HepG2 (cell line): ENCODE measurements around the gene ZNRD2. TPM values are rescaled to one million over a fixed set of nuclear protein-coding genes. Genes with fewer than 3 reads are reported as not detected.

ENCODE experiments used
- MBD4 ChIP-seq: IDR thresholded peaks from 2 replicates; pipeline ENCODE4 v1.6.1; 2012; ENCODE audit warnings: low read length, inconsistent platforms, borderline replicate concordance
- MTF1 ChIP-seq: sonication (generic); formaldehyde crosslinking; IDR thresholded peaks from 2 replicates; pipeline ENCODE4 v1.5.0; 2020; ENCODE audit warnings: missing genetic modification reagents
- MTF2 ChIP-seq: sonication (generic); formaldehyde crosslinking; IDR thresholded peaks from 2 replicates; pipeline ENCODE4 v1.5.0; 2020; ENCODE audit warnings: missing genetic modification reagents, borderline replicate concordance
- PAXIP1 ChIP-seq: sonication (generic); formaldehyde crosslinking; conservative IDR thresholded peaks from 2 replicates; pipeline ENCODE4 v1.4.0; 2020; ENCODE audit warnings: mild to moderate bottlenecking, missing genetic modification reagents, moderate library complexity
- PCBP1 ChIP-seq: fragments of 200-400 bp; formaldehyde crosslinking; IDR thresholded peaks from 2 replicates; pipeline ENCODE4 v1.6.1; 2017; ENCODE audit warnings: mild to moderate bottlenecking, low read depth, low read length, borderline replicate concordance
- SOX6 ChIP-seq, 2 experiments: fragments of 450-650 bp in 1 of 2; sonication (generic) in 1 of 2; formaldehyde crosslinking in 1 of 2; IDR thresholded peaks; 2 replicates each; pipeline versions ENCODE4 v1.4.0 to v1.6.1; 2017 to 2020; ENCODE audit warnings: antibody characterized with exemption in 1 of 2, mild to moderate bottlenecking in 1 of 2, missing genetic modification reagents in 1 of 2
- ZNF225 ChIP-seq: sonication (generic); formaldehyde crosslinking; IDR thresholded peaks from 2 replicates; pipeline ENCODE4 v1.4.0; 2020; ENCODE audit warnings: mild to moderate bottlenecking, missing genetic modification reagents
- ZNF34 ChIP-seq: sonication (generic); formaldehyde crosslinking; IDR thresholded peaks from 2 replicates; pipeline ENCODE4 v1.4.0; 2020; ENCODE audit warnings: mild to moderate bottlenecking, missing genetic modification reagents, borderline replicate concordance
- ZNF572 ChIP-seq: sonication (generic); formaldehyde crosslinking; IDR thresholded peaks from 2 replicates; pipeline ENCODE4 v1.5.1; 2020; ENCODE audit warnings: mild to moderate bottlenecking, missing genetic modification reagents
- ZNF724P ChIP-seq: sonication (generic); formaldehyde crosslinking; IDR thresholded peaks from 2 replicates; pipeline ENCODE4 v1.8.0; 2022; ENCODE audit warnings: missing genetic modification reagents, borderline replicate concordance
- ZNF850 ChIP-seq: sonication (generic); formaldehyde crosslinking; conservative IDR thresholded peaks from 2 replicates; pipeline ENCODE4 v1.9.0; 2021; ENCODE audit warnings: mild to moderate bottlenecking, missing genetic modification reagents
- polyA plus RNA-seq, 8 experiments: library from polyadenylated mRNA; depleted of rRNA in 3 of 8; stranded (reverse) in 7 of 8; unstranded in 1 of 8; fragments of >200 nt; fragmentation: Illumina TruSeq in 4 of 8; extraction: Trizol in 4 of 8; gene quantifications; 2 replicates each; pipeline versions ENCODE4 v1.2.1 to v1.2.3, GENCODE V29; 2011 to 2016; ENCODE audit warnings: low read depth in 4 of 8, missing spikeins in 1 of 8, mixed read lengths in 1 of 8; ENCODE audit not compliant: insufficient read depth in 1 of 8
- total RNA-seq, 5 experiments: library from RNA; depleted of rRNA; stranded (reverse); fragments of >200 nt; fragmentation: Illumina TruSeq; extraction: Trizol; gene quantifications; 2 replicates each; pipeline ENCODE4 v1.2.3, GENCODE V29; 2016; ENCODE audit warnings: low read depth in 1 of 5
- TF ChIP-seq, protein P1 (sequence below): IDR thresholded peaks from 2 replicates; pipeline ENCODE4 v1.6.1; 2016; ENCODE audit warnings: missing genetic modification reagents, missing compliant biosample characterization
- TF ChIP-seq, protein P2 (sequence below): sonication (generic); formaldehyde crosslinking; IDR thresholded peaks from one replicate; pipeline ENCODE4 v1.5.1; 2020; ENCODE audit warnings: mild to moderate bottlenecking, missing genetic modification reagents; ENCODE audit errors: not compliant biosample characterization
- TF ChIP-seq, protein P3 (sequence below): IDR thresholded peaks from 2 replicates; pipeline ENCODE4 v1.6.1; 2018; ENCODE audit warnings: missing genetic modification reagents

The ZNRD2 gene
- total and polyA plus RNA-seq, 2 of the 13 experiments (the other 11 are each of a cell fraction or from before 2014, with no cell fraction given) = 29.2 to 34.0 TPM

- TF ChIP-seq, protein P1, sequence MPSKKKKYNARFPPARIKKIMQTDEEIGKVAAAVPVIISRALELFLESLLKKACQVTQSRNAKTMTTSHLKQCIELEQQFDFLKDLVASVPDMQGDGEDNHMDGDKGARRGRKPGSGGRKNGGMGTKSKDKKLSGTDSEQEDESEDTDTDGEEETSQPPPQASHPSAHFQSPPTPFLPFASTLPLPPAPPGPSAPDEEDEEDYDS (CRISPR knock-in tag) = peak; percentile 72; the same call in 1 of the 2 replicates
- TF ChIP-seq SOX6 (IDR thresholded peaks at IDR 0.05) (no peak), SOX6 (CRISPR knock-in tag; IDR thresholded peaks at IDR 0.05) (peak; percentile 71), ZNF34 (CRISPR knock-in tag) (0 out of 2 replicates have a peak, but pooled peaks have one; percentile 43), PCBP1 (0 out of 2 replicates have a peak, but pooled peaks have one; percentile 80), MTF2 (CRISPR knock-in tag) (peak; percentile 82; the same call in 1 of the 2 replicates), ZNF572 (CRISPR knock-in tag) (peak; percentile 84; the same call in 1 of the 2 replicates), MTF1 (CRISPR knock-in tag) (no peak), ZNF225 (CRISPR knock-in tag) (no peak), ZNF724P (CRISPR knock-in tag) (peak; percentile 3; the same call in 1 of the 2 replicates), PAXIP1 (CRISPR knock-in tag) (peak; percentile 72), ZNF850 (CRISPR knock-in tag) (no peak), MBD4 (no peak)
- TF ChIP-seq, protein P2, sequence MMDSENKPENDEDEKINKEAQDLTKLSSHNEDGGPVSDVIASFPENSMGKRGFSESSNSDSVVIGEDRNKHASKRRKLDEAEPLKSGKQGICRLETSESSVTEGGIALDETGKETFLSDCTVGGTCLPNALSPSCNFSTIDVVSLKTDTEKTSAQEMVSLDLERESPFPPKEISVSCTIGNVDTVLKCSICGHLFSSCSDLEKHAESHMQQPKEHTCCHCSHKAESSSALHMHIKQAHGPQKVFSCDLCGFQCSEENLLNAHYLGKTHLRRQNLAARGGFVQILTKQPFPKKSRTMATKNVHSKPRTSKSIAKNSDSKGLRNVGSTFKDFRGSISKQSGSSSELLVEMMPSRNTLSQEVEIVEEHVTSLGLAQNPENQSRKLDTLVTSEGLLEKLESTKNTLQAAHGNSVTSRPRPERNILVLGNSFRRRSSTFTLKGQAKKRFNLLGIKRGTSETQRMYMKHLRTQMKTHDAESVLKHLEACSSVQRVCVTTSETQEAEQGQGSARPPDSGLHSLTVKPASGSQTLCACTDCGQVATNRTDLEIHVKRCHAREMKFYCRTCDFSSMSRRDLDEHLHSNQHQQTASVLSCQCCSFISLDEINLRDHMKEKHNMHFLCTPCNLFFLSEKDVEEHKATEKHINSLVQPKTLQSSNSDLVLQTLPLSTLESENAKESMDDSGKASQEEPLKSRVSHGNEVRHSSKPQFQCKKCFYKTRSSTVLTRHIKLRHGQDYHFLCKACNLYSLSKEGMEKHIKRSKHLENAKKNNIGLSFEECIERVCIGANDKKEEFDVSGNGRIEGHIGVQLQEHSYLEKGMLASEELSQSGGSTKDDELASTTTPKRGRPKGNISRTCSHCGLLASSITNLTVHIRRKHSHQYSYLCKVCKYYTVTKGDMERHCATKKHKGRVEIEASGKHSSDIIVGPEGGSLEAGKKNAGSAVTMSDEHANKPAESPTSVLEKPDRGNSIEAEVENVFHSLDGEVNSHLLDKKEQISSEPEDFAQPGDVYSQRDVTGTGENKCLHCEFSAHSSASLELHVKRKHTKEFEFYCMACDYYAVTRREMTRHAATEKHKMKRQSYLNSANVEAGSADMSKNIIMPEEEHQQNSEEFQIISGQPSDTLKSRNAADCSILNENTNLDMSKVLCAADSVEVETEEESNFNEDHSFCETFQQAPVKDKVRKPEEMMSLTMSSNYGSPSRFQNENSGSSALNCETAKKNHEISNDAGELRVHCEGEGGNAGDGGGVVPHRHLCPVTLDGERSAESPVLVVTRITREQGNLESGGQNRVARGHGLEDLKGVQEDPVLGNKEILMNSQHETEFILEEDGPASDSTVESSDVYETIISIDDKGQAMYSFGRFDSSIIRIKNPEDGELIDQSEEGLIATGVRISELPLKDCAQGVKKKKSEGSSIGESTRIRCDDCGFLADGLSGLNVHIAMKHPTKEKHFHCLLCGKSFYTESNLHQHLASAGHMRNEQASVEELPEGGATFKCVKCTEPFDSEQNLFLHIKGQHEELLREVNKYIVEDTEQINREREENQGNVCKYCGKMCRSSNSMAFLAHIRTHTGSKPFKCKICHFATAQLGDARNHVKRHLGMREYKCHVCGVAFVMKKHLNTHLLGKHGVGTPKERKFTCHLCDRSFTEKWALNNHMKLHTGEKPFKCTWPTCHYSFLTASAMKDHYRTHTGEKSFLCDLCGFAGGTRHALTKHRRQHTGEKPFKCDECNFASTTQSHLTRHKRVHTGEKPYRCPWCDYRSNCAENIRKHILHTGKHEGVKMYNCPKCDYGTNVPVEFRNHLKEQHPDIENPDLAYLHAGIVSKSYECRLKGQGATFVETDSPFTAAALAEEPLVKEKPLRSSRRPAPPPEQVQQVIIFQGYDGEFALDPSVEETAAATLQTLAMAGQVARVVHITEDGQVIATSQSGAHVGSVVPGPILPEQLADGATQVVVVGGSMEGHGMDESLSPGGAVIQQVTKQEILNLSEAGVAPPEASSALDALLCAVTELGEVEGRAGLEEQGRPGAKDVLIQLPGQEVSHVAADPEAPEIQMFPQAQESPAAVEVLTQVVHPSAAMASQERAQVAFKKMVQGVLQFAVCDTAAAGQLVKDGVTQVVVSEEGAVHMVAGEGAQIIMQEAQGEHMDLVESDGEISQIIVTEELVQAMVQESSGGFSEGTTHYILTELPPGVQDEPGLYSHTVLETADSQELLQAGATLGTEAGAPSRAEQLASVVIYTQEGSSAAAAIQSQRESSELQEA (CRISPR knock-in tag) = peak; percentile 52
- TF ChIP-seq, protein P3, sequence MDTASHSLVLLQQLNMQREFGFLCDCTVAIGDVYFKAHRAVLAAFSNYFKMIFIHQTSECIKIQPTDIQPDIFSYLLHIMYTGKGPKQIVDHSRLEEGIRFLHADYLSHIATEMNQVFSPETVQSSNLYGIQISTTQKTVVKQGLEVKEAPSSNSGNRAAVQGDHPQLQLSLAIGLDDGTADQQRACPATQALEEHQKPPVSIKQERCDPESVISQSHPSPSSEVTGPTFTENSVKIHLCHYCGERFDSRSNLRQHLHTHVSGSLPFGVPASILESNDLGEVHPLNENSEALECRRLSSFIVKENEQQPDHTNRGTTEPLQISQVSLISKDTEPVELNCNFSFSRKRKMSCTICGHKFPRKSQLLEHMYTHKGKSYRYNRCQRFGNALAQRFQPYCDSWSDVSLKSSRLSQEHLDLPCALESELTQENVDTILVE (CRISPR knock-in tag) = peak; percentile 100
Measured at GRCh38 chr11:65569973-65570918, at the start of gene ZNRD2 (continued).
